Immature natural killer cell (primary cell): ENCODE data around the gene TNFRSF8. TPM values are rescaled to one million over a fixed set of nuclear protein-coding genes. Genes with fewer than 3 reads are reported as not detected.
A peak's percentile ranks its signal among the peaks of the same experiment; 100 is the strongest.

Source experiments
- DNase-seq, 3 donors: peaks; one replicate each; pipeline ENCODE4 v3.0.0; 2022; ENCODE audit warnings: mixed read lengths in 1 of 3
- H3K27ac Mint-ChIP-seq, 6 donors: one replicate each; pipeline ENCODE4 v1.8.0; 2020; ENCODE audit warnings: mixed read lengths in 6 of 6, mild to moderate bottlenecking in 5 of 6, inconsistent platforms in 4 of 6, moderate library complexity in 3 of 6
- H3K27me3 Mint-ChIP-seq, 3 donors: one replicate each; pipeline ENCODE4 v1.8.0; 2020 to 2021; ENCODE audit warnings: low read depth in 3 of 3, mild to moderate bottlenecking in 3 of 3, mixed read lengths in 3 of 3, moderate library complexity in 3 of 3, inconsistent platforms in 1 of 3
- H3K36me3 Mint-ChIP-seq, 3 donors: one replicate each; pipeline ENCODE4 v1.8.0; 2020; ENCODE audit warnings: mixed read lengths in 3 of 3, inconsistent platforms in 2 of 3, mild to moderate bottlenecking in 2 of 3
- H3K4me1 Mint-ChIP-seq, 2 donors: one replicate each; pipeline ENCODE4 v1.8.0; 2020; ENCODE audit warnings: inconsistent platforms in 2 of 2, mild to moderate bottlenecking in 2 of 2, mixed read lengths in 2 of 2, moderate library complexity in 1 of 2
- H3K4me3 Mint-ChIP-seq, 5 donors: one replicate each; pipeline ENCODE4 v1.8.0; 2020; ENCODE audit warnings: mild to moderate bottlenecking in 5 of 5, mixed read lengths in 5 of 5, inconsistent platforms in 3 of 5, moderate library complexity in 3 of 5
- H3K9me3 Mint-ChIP-seq, 6 donors: one replicate each; pipeline ENCODE4 v1.8.0; 2020; ENCODE audit warnings: mild to moderate bottlenecking in 6 of 6, mixed read lengths in 6 of 6, inconsistent platforms in 4 of 6, moderate library complexity in 3 of 6
- polyA plus RNA-seq, 3 donors: library from polyadenylated mRNA; unstranded; fragments of 300-500 nt; fragmentation: Illumina TruSeq; gene quantifications; one replicate each; pipeline ENCODE4 v1.2.3, GENCODE V29; 2021

Gene TNFRSF8
- polyA plus RNA-seq, 3 donors from 2014 or later = 0.09 TPM; not detected in 2

- H3K36me3 Mint-ChIP-seq = peaks cover 0 to 7% (median 5%) of the 10 kb centered on the region in 3 donors
- no peak for DNase-seq
- H3K9me3 Mint-ChIP-seq = no peaks in the 10 kb centered on the region
- peaks cover 74 to 79% of the 10 kb centered on the region in 2 donors for H3K4me1 Mint-ChIP-seq
- H3K27me3 Mint-ChIP-seq = peaks cover 12 to 16% (median 12%) of the 10 kb centered on the region in 3 donors
- peak overlapping the region in 1 of 5 donors; percentile 3 for H3K4me3 Mint-ChIP-seq
- H3K27ac Mint-ChIP-seq = peak overlapping the region in 4 of 6 donors; percentile 11 to 95 (median 94)
These were observed 101.1 kb downstream of the TNFRSF8 start for GRCh38 chr1:12164210-12164609.

DNA sequence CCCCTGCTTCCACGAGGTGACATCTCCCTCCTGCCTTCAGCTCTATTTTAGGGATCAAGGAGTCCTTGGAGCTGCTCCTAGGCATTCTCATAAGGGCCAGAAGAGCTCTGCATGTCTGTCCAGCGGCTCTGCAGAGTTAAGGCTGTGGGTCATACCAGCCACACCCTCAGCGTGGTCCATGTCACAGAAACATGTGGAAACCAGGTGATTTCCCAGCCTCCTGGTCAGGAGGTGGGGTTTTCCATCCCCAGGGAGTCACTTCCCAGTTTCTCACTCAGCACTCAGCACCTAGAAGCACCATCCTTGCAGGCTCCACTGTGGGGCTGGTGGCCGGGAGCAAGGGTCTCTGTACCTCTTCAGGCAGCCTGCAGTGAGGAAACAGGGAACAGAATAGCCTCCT, 102.2 kb downstream of the TNFRSF8 start:
- Mint-ChIP-seq H3K9me3 (no peaks in the 10 kb centered on the region), H3K4me1 (peaks cover 83 to 84% of the 10 kb centered on the region in 2 donors), H3K4me3 (no peak overlapping the region)

GRCh38 chr1:12166834-12167492, 103.9 kb downstream of the TNFRSF8 start, which contains the start of gene TNFRSF1B:
Gene TNFRSF1B (plus strand): TSS chr1:12166991. CDS start chr1:12167092, 101 bp downstream.
- Mint-ChIP-seq H3K36me3 (peaks cover 5 to 14% (median 11%) of the 10 kb centered on the region in 3 donors), H3K9me3 (no peaks in the 10 kb centered on the region), H3K27me3 (peaks cover 14 to 21% (median 14%) of the 10 kb centered on the region in 3 donors), H3K27ac (peak within 1 kb of the TSS; percentile 99 to 100 (median 100)), H3K4me1 (peaks cover 81 to 83% of the 10 kb centered on the region in 2 donors), H3K4me3 (peak within 1 kb of the TSS; percentile 99 to 100 (median 100))
- peak; percentile 83 to 85 (median 85) for DNase-seq

More for the DNA sequence above, 102.2 kb downstream of the TNFRSF8 start:
- no peak for DNase-seq
- Mint-ChIP-seq H3K27ac (peak overlapping the region in 1 of 6 donors; percentile 4), H3K27me3 (peaks cover 14 to 22% (median 14%) of the 10 kb centered on the region in 3 donors), H3K36me3 (peaks cover 0 to 10% (median 7%) of the 10 kb centered on the region in 3 donors)

- Mint-ChIP-seq H3K27me3 (peaks cover 17 to 21% (median 18%) of the 10 kb centered on the region in 3 donors), H3K9me3 (no peaks in the 10 kb centered on the region), H3K36me3 (peaks cover 5 to 14% (median 11%) of the 10 kb centered on the region in 3 donors), H3K27ac (peak overlapping the region; percentile 99 to 100 (median 100)), H3K4me3 (peak overlapping the region; percentile 99 to 100 (median 100)), H3K4me1 (peaks cover 81 to 83% of the 10 kb centered on the region in 2 donors)
- DNase-seq = peak in 2 of 3 donors; percentile 43 to 49
These were observed 104.7 kb downstream of the TNFRSF8 start for GRCh38 chr1:12167493-12168429.

DNA sequence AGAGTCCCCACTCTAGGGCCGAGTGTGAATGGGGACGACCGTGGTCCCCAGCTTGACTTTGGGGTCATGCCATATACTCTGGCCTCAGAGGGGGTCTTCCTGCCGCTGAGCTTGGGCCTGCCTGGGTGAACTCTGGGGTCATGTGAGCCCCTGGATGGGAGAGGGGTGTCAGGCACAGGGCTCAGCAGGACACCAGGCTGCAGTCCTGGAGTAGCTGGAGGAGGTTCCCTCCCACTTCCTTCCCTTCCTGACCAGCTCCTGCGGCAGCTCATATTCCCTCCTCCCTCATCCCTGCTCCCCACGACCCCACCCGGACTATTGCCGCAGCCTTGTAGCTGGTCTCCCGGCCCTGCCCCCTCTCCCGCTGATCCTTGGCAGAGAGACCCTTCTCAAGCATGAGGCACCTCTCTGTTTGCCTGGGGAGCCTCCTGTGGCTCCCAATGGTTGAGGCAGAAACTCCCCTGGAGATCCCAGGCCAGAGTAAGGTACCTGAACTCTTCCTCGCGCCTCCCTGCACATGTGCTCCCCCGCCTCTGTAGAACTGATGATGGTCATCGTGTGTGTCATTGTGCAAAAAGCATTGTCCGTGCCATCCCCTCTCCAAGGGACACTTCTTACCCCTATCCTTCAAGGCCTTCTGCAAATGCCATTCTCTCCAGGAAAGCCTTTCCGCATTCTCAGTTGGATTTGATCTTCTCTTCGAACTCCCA, 105.5 kb downstream of the TNFRSF8 start:
- peak overlapping the region; percentile 99 to 100 (median 100) for H3K4me3 Mint-ChIP-seq
- peaks cover 81 to 83% of the 10 kb centered on the region in 2 donors for H3K4me1 Mint-ChIP-seq
- no peak for DNase-seq
- peaks cover 5 to 14% (median 11%) of the 10 kb centered on the region in 3 donors for H3K36me3 Mint-ChIP-seq
- H3K27ac Mint-ChIP-seq = peak overlapping the region; percentile 99 to 100 (median 100)
- H3K27me3 Mint-ChIP-seq = peaks cover 23 to 24% (median 23%) of the 10 kb centered on the region in 3 donors
- H3K9me3 Mint-ChIP-seq = no peaks in the 10 kb centered on the region

DNA sequence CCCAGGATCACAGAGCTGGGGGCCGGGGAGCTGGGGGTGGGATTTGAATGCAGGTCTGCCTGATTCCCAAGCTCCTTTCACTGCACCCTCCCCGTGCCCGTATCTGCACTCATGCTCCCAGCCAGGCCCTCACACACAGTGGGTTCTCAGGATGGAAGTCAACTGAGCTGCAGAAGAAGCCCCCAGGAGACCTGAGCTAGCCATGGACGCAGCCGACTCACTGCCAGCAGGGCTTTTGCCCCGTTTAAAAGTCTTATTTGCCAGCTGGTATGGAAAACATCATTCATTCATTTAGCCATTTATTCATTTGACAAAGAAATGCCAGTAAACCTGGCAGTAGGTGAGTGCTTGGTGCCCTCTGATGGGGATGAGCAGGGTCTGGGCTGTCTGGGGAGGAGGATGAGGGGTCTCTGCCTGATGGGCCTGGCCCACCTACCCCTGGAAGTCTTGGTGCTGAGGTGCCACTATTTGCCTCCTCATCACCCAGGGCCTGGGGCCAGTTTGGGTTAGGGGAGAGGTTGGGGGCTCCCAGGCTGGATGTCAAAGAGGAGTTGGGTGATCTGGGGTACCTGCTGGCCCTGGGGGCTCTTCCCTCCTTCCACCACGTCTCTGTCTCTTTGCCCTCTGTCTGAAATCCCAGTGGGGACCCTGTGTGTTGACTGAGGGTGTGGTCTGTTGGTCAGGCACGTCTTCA, 106.5 kb downstream of the TNFRSF8 start:
- H3K9me3 Mint-ChIP-seq = no peaks in the 10 kb centered on the region
- H3K27me3 Mint-ChIP-seq = peaks cover 24 to 31% (median 28%) of the 10 kb centered on the region in 3 donors
- peak overlapping the region; percentile 53 to 100 (median 99) for H3K4me3 Mint-ChIP-seq
- no peak for DNase-seq
- peak overlapping the region; percentile 99 to 100 (median 100) for H3K27ac Mint-ChIP-seq
- peaks cover 81 to 83% of the 10 kb centered on the region in 2 donors for H3K4me1 Mint-ChIP-seq
- peaks cover 5 to 14% (median 11%) of the 10 kb centered on the region in 3 donors for H3K36me3 Mint-ChIP-seq

- peak overlapping the region; percentile 99 to 100 (median 100) for H3K27ac Mint-ChIP-seq
- H3K9me3 Mint-ChIP-seq = no peaks in the 10 kb centered on the region
- peaks cover 24 to 36% (median 32%) of the 10 kb centered on the region in 3 donors for H3K27me3 Mint-ChIP-seq
- peaks cover 83 to 86% of the 10 kb centered on the region in 2 donors for H3K4me1 Mint-ChIP-seq
- H3K36me3 Mint-ChIP-seq = peaks cover 5 to 14% (median 11%) of the 10 kb centered on the region in 3 donors
- H3K4me3 Mint-ChIP-seq = peak overlapping the region; percentile 53 to 100 (median 60)
- no peak for DNase-seq
These were observed 107.2 kb downstream of the TNFRSF8 start for GRCh38 chr1:12170263-12170671.

DNA sequence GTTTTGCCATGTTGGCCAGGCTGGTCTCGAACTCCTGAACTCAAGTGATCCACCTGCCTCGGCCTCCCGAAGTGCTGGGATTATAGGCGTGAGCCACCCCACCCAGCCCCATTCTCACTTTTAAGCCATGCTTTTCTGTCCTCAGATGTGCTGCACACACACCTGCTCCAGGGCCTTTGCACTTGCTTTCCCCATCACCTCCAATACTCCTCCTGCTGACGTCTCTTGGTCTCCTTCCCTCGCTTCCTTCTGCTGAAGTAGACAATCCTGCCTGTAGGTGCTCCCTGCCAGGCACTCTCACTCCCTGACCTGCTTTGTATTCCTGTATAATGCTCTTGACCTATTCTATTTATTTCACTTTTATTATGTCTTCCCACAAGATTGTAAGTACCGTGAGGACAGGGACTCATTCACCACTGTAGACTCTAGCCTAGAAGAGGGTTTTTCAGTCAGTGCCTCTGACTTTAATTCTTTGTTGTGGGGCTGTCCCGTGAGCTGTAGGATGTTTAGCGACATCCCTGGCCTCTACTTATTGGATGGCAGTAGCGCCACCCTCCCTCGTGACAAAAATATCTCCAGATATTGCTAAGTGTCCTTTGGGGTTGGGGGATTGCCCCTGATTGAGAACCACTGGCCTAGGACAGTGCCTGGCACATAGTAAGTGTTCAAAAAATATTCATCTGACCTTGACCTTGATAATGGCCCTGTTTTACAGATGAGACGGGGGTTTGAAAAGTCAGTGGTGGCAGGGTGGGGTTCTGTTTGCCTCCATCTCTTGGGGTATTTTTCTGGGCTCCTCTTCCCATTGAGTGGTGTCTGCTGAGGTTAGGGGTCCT, 108.3 kb downstream of the TNFRSF8 start:
- Mint-ChIP-seq H3K27ac (peak overlapping the region; percentile 99 to 100 (median 100)), H3K4me3 (peak overlapping the region; percentile 25 to 85 (median 65)), H3K4me1 (peaks cover 90 to 92% of the 10 kb centered on the region in 2 donors), H3K27me3 (peaks cover 21 to 47% (median 39%) of the 10 kb centered on the region in 3 donors), H3K9me3 (no peaks in the 10 kb centered on the region), H3K36me3 (peaks cover 8 to 18% (median 11%) of the 10 kb centered on the region in 3 donors)
- peak in 1 of 3 donors; percentile 51 for DNase-seq

- Mint-ChIP-seq H3K27me3 (peaks cover 21 to 51% (median 44%) of the 10 kb centered on the region in 3 donors), H3K27ac (peak overlapping the region; percentile 99 to 100 (median 100)), H3K4me3 (peak overlapping the region; percentile 67 to 85 (median 79)), H3K9me3 (no peaks in the 10 kb centered on the region), H3K36me3 (peaks cover 8 to 18% (median 11%) of the 10 kb centered on the region in 3 donors), H3K4me1 (peaks cover 96% of the 10 kb centered on the region in 2 donors)
- peak; percentile 39 to 44 (median 43) for DNase-seq
These were observed 109.1 kb downstream of the TNFRSF8 start for GRCh38 chr1:12172042-12172851.

- peak overlapping the region; percentile 99 to 100 (median 100) for H3K27ac Mint-ChIP-seq
- no peak for DNase-seq
- peaks cover 18 to 51% (median 45%) of the 10 kb centered on the region in 3 donors for H3K27me3 Mint-ChIP-seq
- peaks cover 4 to 14% (median 8%) of the 10 kb centered on the region in 3 donors for H3K36me3 Mint-ChIP-seq
- H3K4me3 Mint-ChIP-seq = peak overlapping the region; percentile 67 to 85 (median 79)
- H3K4me1 Mint-ChIP-seq = peaks cover 97 to 98% of the 10 kb centered on the region in 2 donors
- H3K9me3 Mint-ChIP-seq = no peaks in the 10 kb centered on the region
These were observed 110.0 kb downstream of the TNFRSF8 start for GRCh38 chr1:12173041-12173509.

DNA sequence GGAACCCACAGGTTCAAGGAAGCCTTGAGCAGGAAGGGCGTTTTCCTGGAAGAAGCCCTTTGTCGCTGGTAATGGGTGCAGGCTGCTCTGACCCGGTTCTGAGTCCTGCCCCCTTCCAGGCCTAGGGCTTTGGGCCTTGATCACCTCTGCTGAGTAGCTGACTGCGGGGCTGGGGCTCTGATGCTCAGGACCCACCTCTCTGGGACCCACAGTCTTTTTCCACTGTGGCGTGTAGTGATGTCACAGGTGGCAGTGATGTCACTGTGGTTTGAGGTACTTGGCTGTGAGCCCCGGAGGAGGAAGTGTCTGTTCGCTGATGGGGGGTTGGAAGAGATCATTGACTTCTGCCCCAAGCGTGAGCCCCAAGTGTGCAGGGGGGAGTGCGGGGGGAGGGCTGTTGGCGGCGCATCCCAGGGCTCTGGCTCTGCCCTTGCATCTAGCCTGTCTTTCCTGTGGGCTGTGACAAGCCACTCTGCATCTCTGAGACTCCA, 110.6 kb downstream of the TNFRSF8 start:
- Mint-ChIP-seq H3K27ac (peak overlapping the region; percentile 99 to 100 (median 100)), H3K9me3 (no peaks in the 10 kb centered on the region), H3K36me3 (peaks cover 4 to 14% (median 8%) of the 10 kb centered on the region in 3 donors), H3K4me1 (peaks cover 97 to 98% of the 10 kb centered on the region in 2 donors), H3K27me3 (peaks cover 19 to 54% (median 48%) of the 10 kb centered on the region in 3 donors), H3K4me3 (peak overlapping the region; percentile 67 to 85 (median 79))
- peak; percentile 98 to 99 (median 99) for DNase-seq
